PC-3 (cell line): Measurements from ENCODE around the gene VPS13A. TPM values are rescaled to one million over a fixed set of nuclear protein-coding genes. Genes with fewer than 3 reads are reported as not detected.

Experiments used
- ATAC-seq: fragments of 200-7000 bp; cut with Tn5 transposase; 2 replicates; pipeline ENCODE4 v1.9.1; 2020; ENCODE audit warnings: mild to moderate bottlenecking, moderate library complexity
- BruUV-seq: library from RNA; stranded (reverse); fragments of 400-500 nt; replicated peaks from 2 replicates; lab custom pipeline; 2021; lab: Mats Ljungman, UMichigan
- CTCF ChIA-PET: fragments of 300-600 bp; sonication (Branson Sonifier 250); formaldehyde crosslinking; loops from one replicate; lab custom pipeline; 2022; ENCODE audit warnings: antibody characterized with exemption; lab: Charles Lee
- POLR2A ChIA-PET: fragments of 300-600 bp; sonication (Branson Sonifier 250); formaldehyde crosslinking; loops from one replicate; lab custom pipeline; 2022; ENCODE audit warnings: antibody characterized with exemption; ENCODE audit not compliant: unreplicated experiment; lab: Charles Lee
- DNase-seq: peaks from one replicate; pipeline ENCODE4 v3.0.0-alpha.2; 2015
- H2AFZ ChIP-seq: fragments of 300-600 bp; sonication (generic); 2 replicates; pipeline ENCODE4 v1.6.0; 2016; ENCODE audit warnings: antibody characterized with exemption, low read length
- H3F3A ChIP-seq: fragments of 300-600 bp; sonication (generic); one replicate; pipeline ENCODE4 v1.6.0; 2017; ENCODE audit warnings: antibody characterized with exemption, low read length, control low read depth, mild to moderate bottlenecking; ENCODE audit not compliant: unreplicated experiment
- H3K27ac ChIP-seq: fragments of 300-600 bp; sonication (generic); 2 replicates; pipeline ENCODE4 v1.5.1; 2016; ENCODE audit warnings: mild to moderate bottlenecking, low read length
- H3K27me3 ChIP-seq: fragments of 300-600 bp; sonication (generic); 2 replicates; pipeline ENCODE4 v1.6.1; 2016; ENCODE audit warnings: low read length, mixed read lengths
- H3K36me3 ChIP-seq: fragments of 300-600 bp; sonication (generic); 2 replicates; pipeline ENCODE4 v1.6.1; 2016; ENCODE audit warnings: low read depth, mixed run types, low read length, mixed read lengths
- H3K4me1 ChIP-seq: fragments of 300-600 bp; sonication (generic); 2 replicates; pipeline ENCODE4 v1.5.1; 2016; ENCODE audit warnings: low read length; ENCODE audit not compliant: insufficient read depth
- H3K4me2 ChIP-seq: fragments of 300-600 bp; sonication (generic); 2 replicates; pipeline ENCODE4 v1.6.0; 2016; ENCODE audit warnings: low read length
- H3K4me3 ChIP-seq: fragments of 300-600 bp; sonication (generic); 2 replicates; pipeline ENCODE4 v1.5.1; 2016; ENCODE audit warnings: mild to moderate bottlenecking, low read length, mixed read lengths
- H3K79me2 ChIP-seq: fragments of 300-600 bp; sonication (generic); 2 replicates; pipeline ENCODE4 v1.6.1; 2017; ENCODE audit warnings: low read length, mixed read lengths
- H3K9ac ChIP-seq: fragments of 300-600 bp; sonication (generic); 2 replicates; pipeline ENCODE4 v1.6.0; 2016; ENCODE audit warnings: mild to moderate bottlenecking, low read length
- H3K9me2 ChIP-seq: fragments of 300-600 bp; sonication (generic); replicated peaks from 2 replicates; pipeline ENCODE4 v1.6.1; 2016; ENCODE audit warnings: mixed run types, low read length, mixed read lengths
- H3K9me3 ChIP-seq: fragments of 300-600 bp; sonication (generic); 2 replicates; pipeline ENCODE4 v1.6.1; 2016; ENCODE audit warnings: low read length, mixed read lengths
- H4K20me1 ChIP-seq: fragments of 300-600 bp; sonication (generic); 2 replicates; pipeline ENCODE4 v1.6.1; 2016; ENCODE audit warnings: low read length, mixed read lengths
- CTCF ChIP-seq: fragments of 300-600 bp; sonication (generic); conservative IDR thresholded peaks from 2 replicates; pipeline ENCODE4 v1.5.1; 2017; ENCODE audit warnings: antibody characterized with exemption, low read depth, mild to moderate bottlenecking, low read length
- EZH2 ChIP-seq: fragments of 300-600 bp; sonication (generic); IDR thresholded peaks from one replicate; pipeline ENCODE4 v1.6.1; 2017; ENCODE audit warnings: antibody characterized with exemption, mild to moderate bottlenecking, low read length; ENCODE audit not compliant: unreplicated experiment
- EZH2phosphoT487 ChIP-seq: fragments of 300-600 bp; sonication (generic); IDR thresholded peaks from 2 replicates; pipeline ENCODE4 v1.6.1; 2018; ENCODE audit warnings: mild to moderate bottlenecking, antibody characterized with exemption, low read length, borderline replicate concordance
- intact Hi-C: fragments of 100-400 bp; cut with micrococcal nuclease; formaldehyde crosslinking; loops from 2 replicates; pipeline ENCODE4 v1.9.0; 2023
- total RNA-seq: library from RNA; depleted of rRNA; stranded (reverse); fragments of >200 nt; gene quantifications from 2 replicates; pipeline ENCODE4 v1.2.3, GENCODE V29; 2014

VPS13A gene
- total RNA-seq, 1 experiment from 2014 or later = 17.5 TPM

DNA sequence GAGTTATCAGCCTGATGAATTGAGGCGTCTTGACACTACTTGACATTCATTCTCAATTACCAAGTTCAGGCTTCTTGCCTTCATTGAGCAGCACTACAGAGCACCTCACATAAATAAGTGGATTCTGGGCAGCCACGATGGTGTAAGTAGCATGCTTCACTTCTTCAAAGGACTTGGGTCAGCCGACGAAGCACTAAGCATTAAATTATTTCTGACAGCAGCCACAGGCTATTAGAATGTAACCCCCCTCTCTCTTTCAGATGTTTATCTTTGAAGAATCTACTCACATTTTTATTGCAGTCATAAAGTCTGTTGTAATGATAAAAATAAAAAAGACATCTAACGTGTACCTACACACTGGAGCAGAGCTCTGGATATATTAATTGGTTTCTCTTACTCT, 45.9 kb upstream of the VPS13A start:
- Histone ChIP-seq H4K20me1 (no peaks in the 10 kb centered on the region), H3K4me2 (no peak overlapping the region), H3K9ac (no peak overlapping the region), H3K9me2 (no peaks in the 10 kb centered on the region), H3K27me3 (peaks cover 15% of the 10 kb centered on the region; the same call in 1 of the 2 replicates), H3F3A (no peaks in the 10 kb centered on the region), H3K36me3 (no peaks in the 10 kb centered on the region), H3K4me3 (no peak overlapping the region), H3K9me3 (no peaks in the 10 kb centered on the region), H2AFZ (no peak overlapping the region), H3K79me2 (no peaks in the 10 kb centered on the region), H3K4me1 (no peaks in the 10 kb centered on the region), H3K27ac (no peak overlapping the region)
- no peak for DNase-seq
- ATAC-seq = no peak
- intact Hi-C loops = no loop called here
- TF ChIP-seq EZH2phosphoT487 (no peak), EZH2 (no peak), CTCF (no peak)
- BruUV-seq = no TSS peak
- POLR2A ChIA-PET = no interaction called here
- CTCF ChIA-PET = no interaction called here

DNA sequence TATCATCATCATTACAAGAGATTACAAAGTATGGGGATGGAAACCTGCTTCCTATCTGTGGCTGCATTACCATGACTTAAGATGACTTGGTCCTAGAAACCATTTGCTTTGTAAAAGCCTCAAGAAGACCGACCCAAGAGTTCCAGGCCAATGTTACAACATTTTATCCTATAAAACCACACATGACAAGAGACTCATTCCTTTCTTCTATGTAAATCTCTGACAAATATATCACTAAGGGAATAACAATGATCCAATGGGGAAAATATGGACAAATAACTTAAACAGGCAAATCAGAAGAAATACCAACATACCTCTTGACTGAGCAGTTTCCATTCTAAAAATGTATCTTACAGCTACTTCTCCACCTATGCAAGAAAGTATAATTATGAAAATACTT, 44.3 kb upstream of the VPS13A start:
- POLR2A ChIA-PET = no interaction called here
- TF ChIP-seq EZH2phosphoT487 (no peak), EZH2 (no peak), CTCF (no peak)
- no peak for DNase-seq

GRCh38 chr9:77142366-77142765, 35.0 kb upstream of the VPS13A start:
- H3K27me3 ChIP-seq = 0 out of 2 replicates have a peak, but pooled peaks cover 5% of the 10 kb centered on the region
- H3K9me3 ChIP-seq = no peaks in the 10 kb centered on the region
- ChIA-PET POLR2A (no interaction called here), CTCF (no interaction called here)
- H4K20me1 ChIP-seq = no peaks in the 10 kb centered on the region
- no peak overlapping the region for H3K4me2 ChIP-seq
- no peak overlapping the region for H2AFZ ChIP-seq
- ATAC-seq (no peak), DNase-seq (peak; percentile 4)
- no peaks in the 10 kb centered on the region for H3K4me1 ChIP-seq
- no peaks in the 10 kb centered on the region for H3K36me3 ChIP-seq
- H3K9me2 ChIP-seq = no peaks in the 10 kb centered on the region
- H3K9ac ChIP-seq = no peak overlapping the region
- no TSS peak for BruUV-seq
- intact Hi-C loops = no loop called here
- H3F3A ChIP-seq = no peaks in the 10 kb centered on the region
- H3K27ac ChIP-seq = no peak overlapping the region
- no peak overlapping the region for H3K4me3 ChIP-seq
- no peaks in the 10 kb centered on the region for H3K79me2 ChIP-seq
- TF ChIP-seq EZH2 (no peak), EZH2phosphoT487 (no peak), CTCF (no peak)

More for the DNA sequence above, 44.3 kb upstream of the VPS13A start:
- Histone ChIP-seq H3K9me2 (no peaks in the 10 kb centered on the region), H3K27ac (no peak overlapping the region), H3F3A (no peaks in the 10 kb centered on the region), H3K79me2 (no peaks in the 10 kb centered on the region), H3K4me1 (no peaks in the 10 kb centered on the region), H3K27me3 (peaks cover 15% of the 10 kb centered on the region; the same call in 1 of the 2 replicates), H3K9me3 (no peaks in the 10 kb centered on the region), H3K36me3 (no peaks in the 10 kb centered on the region), H3K4me3 (no peak overlapping the region), H3K9ac (no peak overlapping the region), H3K4me2 (no peak overlapping the region), H4K20me1 (no peaks in the 10 kb centered on the region), H2AFZ (no peak overlapping the region)
- CTCF ChIA-PET = no interaction called here
- ATAC-seq = no peak
- no TSS peak for BruUV-seq
- intact Hi-C loops = no loop called here
